Stimulated activated CD8-positive, alpha-beta memory T cell treated with anti-CD3 and anti-CD28 coated beads, Interleukin-7, amount 100 ng/mL, for 24 hours (primary cell): Measurements from ENCODE around the gene LBX1.

Experiments used
- DNase-seq: peaks from one replicate; pipeline ENCODE4 v3.0.0-alpha.2; 2020; ENCODE audit warnings: low read depth

LBX1 gene, protein sequence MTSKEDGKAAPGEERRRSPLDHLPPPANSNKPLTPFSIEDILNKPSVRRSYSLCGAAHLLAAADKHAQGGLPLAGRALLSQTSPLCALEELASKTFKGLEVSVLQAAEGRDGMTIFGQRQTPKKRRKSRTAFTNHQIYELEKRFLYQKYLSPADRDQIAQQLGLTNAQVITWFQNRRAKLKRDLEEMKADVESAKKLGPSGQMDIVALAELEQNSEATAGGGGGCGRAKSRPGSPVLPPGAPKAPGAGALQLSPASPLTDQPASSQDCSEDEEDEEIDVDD

DNA sequence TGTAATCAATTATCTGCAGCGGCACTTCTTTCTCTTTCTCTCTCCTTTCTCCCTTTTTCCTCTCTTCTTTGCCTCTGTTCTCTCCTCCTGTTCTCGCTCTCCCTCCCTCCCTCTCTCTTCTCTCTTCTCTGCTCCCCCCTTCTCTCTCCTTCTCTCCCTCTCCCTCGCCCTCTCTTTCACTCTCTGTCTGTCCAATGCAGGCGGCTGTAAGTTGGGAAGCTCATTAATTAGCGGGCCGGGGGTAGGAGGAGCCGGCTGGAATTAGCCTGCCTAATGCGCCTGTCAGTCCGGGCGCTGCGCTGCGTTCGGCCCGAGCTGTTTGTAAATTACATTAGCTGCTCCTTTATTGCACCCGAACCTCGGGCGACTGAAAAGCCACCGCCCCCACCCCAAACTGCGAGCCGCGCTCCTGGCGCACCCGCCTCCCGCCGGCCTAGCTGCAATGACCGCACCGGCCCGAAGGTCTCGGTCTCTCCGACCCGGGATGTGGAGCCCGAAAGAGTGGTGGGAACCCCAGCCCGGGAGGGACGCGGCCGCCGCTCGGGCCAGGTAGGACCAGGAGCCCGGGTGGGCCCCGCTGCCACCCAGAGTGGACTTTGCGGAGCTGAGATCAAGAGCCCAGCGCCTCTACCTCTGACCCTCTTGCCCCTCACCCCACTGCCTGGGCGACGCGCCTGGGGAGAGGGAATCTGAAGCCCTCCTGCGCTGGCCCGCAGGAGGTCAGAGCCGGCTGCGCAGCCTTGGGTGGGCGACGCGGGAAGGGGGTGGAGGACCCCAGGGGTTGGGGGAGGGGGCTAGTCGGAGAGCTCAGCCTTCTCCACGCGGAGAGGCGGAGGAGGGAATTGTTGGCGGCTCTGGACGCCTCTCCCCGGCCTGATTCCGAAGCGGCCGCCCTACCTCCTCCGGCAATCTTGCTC is at the start of gene LBX1:
LBX1 (minus strand) TSS at position 198 of the 917 bp plus-strand sequence. CDS start 648 bp downstream, outside the sequence.
- DNase-seq = no peak

DNA sequence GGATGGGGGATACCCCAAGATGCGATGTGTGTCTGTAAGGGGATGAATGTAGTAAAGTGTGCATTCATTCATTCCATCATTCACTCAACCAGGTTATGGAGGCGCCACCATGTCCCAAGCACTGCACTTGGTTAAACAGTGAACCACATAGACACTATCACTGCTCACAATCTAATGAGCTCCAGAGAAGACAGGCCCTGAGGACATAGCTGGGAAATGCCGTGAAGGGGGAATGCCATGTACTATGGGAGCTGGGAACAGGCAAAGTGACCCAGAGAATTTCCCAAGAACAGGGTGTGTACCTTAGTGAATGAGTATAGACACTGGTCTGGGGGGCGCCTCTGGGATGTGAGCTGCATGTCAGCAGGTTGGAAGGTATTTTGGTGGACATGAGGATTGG is 44.5 kb upstream of the LBX1 start:
- no peak for DNase-seq

DNA sequence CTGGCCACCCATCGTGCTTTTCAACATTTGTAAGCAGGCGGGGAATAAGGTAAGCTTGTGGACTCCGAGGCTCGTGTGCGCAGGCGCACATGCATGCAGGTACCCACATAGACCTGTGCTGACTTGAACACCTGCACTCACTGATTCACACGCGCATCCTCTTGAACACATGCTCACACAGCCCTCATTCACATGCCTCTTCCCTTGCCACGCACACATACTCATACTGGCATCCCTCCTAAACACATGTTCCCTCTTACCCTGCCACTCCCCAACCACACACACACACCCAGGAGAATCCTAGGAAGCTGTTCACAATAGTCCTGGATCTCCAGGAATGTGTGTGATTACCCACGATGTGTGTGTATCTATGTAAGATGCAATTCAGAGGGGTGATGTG is 44.1 kb upstream of the LBX1 start:
- DNase-seq = no peak

DNA sequence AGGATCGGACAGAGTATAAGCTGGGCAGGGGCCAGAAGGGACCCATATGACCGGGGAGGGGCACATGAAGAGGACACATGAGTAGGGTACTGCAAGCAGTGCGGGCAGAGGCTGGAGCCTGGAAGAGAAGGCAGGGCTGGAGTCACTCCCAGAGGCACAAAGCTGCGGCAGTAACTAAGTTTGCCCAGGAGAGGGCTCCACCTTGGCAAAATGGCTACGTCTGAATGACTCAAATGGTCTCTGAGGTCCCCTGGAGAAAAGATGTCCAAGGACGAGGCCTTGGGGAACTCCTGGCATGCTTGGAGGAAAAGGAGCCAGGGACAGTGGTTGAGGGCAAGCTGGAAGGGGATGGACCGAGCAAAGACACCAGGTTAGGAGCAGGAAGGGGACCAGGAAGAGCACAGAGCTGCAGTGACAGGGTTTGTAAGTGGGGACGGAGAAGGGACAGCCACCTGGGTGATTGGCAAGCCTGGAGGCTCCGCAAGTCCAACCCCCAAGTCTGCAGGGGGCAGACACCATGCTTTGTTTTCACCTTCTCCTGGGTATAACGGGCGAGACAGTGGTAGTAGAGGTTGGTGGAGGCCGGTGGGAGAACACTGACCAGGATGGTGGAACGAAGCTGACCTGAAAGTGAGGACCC is 43.1 kb upstream of the LBX1 start:
- peak; percentile 53 for DNase-seq

DNA sequence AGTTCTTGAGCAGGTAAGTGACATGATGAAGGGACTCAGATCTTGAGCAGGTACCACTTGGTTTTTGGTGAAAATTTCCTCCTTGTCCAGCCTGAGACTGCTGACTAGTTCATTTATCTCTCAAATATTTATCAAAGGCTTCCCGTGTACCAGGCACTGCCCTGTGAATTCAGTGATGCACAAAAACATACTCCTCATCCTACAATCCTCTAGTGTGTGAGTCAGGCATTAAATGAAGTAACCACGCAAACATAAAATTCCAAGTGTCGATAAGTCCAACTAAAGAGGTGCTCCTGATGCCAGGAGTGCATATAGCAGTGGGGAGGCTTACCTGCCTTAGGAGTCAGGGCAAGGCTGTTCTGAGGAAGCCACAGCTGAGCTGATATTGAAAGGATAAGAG is 41.5 kb upstream of the LBX1 start:
- DNase-seq = no peak

DNA sequence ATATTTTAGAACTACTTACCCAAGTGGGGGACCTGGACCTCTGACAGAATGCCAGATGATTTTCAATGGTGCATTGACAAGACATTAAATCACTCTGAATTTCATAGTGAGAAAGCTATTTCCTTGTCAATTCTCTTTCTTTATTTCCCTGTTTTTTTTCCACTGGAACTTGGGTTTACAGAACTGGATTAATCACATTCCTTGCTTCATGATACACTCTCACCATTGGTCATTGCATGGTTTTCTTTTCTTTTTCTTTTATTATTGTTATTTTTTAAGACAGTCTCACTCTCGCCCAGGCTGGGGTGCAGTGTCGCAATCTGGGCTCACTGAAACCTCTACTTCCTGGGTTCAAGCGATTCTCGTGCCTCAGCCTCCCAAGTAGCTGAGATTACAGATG is 38.5 kb upstream of the LBX1 start:
- DNase-seq = no peak

DNA sequence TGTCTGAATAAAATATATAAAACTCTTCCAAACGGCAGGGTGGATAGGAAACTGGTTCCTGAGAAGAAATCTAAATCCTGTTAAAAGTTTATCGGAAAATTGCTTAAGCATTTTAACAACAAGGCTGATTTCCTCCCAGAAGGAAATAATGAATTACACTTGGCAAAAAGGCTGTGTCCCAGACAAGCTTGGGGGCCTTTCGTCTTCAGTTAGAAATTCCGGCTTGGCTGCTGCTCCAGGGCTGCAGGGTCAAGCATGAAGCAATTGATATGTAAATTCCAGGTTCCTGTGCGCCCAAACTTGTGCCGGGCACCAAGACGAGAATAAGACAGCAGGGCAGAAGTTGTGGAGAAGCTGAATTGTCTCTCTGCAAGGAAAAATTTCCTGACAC is 38.0 kb upstream of the LBX1 start:
- no peak for DNase-seq

DNA sequence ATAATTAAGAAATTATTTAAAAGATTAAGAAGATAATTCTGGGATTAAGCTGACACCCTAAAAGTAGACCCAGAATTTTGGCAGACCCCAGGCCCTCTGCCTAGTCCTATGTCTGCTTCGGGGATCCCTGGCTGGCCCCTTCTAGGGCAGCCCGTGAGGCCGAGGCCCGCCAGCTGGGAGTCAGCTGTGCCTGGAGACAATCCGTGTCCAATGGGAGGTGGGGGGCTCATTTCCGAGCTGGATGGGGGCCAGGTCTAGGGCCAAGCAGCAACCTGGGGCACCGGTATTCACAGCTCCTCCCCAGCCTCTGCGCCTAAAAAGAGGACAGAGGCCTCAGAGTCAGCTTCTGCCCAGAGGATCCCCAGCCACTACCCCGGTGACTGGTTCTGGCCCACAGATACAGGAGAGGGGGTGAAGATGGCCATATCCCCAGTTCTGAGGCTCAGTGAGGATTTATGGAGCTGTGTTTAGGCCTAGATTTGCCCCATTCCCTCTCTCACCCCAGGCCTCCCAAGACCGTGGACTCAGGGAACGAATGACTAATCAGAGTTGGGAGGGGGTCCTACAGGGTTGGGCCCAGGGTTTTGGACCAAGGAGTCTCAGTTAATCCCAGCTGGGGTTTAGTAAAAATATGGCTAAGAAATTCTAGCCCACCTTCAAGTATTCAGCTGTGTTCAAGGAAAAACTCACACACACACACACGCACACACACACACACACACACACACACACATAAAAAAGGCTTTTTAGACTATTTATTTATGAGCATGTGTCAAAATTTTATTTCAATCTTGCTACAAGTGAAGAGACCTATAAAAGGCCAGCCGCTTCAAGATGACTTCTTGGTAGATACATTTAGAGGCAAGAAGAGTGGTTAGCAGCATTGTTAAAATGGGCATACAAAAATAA is 37.4 kb upstream of the LBX1 start:
- no peak for DNase-seq

DNA sequence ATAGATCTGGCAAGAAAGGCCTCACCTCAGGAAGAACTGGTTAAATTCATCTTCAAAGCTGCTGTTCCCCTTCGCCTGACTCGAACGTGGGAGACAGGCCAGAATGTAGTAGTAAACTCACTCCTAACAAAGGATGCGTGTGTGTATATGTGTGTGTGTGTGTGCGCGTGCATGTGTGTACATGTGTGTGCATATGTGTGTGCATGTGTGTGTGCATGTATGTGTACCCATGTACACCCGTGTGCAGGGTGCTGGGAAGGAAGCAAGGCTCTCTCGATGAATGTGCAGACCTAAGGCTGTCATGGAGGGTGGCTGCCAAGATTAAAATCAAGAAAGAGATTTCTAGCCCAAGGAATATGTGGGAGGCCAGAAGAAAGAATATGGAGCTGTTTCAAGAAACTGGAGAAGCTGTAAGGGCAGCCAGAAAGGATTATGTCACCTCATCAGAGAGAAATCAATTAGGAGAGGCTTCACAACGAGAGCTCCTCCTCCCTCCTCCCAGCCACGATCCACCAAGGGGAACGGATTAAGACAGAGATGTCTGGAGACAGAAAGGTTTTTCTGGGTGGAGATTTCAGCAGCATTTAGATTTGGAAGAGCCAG is 34.0 kb upstream of the LBX1 start:
- DNase-seq = no peak

DNA sequence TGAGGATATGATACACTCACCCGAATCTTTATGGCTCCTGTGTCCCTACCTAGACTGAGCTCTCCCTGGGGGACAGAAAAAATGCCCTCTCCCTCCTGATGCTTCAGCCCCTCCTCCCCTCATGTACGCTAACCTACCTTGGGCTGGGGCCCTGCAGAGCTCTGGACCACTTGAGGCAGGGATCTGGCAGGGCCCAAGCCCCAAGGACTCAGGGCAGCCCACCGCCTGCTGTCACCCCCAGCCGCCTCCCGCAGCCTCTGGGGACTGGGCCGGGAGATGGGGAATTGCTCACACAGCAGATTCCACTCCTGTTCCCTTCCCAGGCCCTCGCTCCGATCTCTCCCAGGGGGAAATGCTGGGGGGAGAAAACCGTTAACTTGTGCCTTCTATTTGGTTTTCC is 32.9 kb upstream of the LBX1 start:
- DNase-seq = no peak

DNA sequence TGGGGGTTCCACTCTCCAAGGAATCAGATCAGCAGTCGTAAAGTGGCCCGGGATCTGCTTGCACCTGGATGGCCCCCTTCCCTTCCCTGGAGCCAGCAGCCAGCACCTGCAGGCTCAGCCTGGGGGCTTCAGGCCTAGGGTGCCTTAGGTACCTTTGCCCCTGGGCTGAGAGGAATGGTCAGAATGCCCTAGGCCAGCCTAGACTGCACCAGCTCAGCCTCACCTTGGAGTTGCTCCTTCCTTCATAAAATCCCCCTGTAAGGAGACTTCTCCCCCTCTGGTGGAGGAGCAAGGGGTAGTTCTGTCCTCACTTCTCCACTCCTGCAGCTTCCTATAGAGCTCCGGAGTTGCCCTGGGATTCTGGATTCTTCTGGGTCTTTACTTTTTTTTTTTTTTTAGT is 32.4 kb upstream of the LBX1 start:
- no peak for DNase-seq

DNA sequence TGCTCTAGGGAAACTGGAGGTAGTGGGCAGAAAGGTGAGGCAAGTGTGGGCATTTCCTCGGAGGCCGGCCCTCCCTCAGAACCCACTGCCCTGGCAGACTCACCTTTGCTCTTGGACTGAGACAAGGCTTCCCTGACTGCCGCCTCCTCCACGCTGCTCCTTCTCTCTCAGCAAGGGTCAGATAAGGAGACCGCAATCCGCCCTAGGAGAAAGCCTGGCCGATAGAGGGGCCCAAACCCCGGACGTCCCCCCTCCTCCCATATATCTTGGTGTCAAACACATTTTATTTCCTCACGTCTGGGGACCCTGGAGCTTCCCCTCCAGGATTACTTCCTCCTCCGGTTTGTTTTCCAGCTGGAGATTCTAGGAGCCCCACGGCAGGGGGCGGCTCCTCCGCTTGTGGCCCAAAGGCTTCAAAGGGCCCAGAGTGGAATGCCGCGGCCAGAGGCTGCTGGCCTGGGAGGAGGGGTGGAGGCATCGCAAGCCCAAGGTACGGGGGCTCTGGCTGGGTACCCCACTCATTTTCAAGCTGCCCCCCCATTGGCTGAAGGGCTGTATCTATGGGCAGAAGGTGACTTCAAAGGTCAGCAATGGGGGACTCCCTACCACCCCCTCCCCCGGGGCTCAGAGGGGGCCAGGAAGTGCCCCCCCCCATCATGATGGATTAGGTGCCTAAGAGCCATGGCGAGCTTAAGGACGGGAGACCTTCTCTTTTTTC is 31.7 kb upstream of the LBX1 start:
- no peak for DNase-seq

DNA sequence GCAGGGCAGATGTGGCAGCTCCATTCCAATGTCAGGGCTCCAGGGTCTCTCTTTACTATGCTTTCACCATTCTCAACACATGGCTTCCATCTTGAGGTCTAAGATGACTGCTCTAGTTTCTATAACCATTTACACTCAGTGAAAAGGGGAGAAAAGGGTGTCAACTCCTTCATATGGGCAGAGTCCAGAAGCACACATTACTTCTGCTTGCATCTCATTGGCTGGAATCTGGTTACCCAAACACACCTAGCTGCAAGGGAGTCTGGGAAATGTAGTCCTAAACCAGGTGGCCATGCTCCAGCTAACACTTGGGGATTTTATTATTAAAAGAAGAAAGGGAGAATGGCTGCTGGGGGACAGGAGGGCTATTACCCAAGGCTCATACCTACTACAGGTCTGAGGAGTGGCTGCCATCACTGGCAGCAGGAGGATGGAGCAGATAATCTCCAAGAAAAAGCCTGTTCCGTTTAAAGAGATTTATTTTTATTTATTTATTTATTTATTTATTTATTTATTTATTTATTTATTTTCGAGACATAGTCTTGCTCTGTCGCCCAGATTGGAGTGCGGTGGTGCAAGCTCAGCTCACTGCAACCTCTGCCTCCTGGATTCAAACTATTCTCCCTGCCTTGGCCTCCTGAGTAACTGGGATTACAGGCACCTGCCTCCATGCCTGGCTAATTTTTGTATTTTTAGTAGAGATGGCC is 29.1 kb upstream of the LBX1 start:
- DNase-seq = no peak

DNA sequence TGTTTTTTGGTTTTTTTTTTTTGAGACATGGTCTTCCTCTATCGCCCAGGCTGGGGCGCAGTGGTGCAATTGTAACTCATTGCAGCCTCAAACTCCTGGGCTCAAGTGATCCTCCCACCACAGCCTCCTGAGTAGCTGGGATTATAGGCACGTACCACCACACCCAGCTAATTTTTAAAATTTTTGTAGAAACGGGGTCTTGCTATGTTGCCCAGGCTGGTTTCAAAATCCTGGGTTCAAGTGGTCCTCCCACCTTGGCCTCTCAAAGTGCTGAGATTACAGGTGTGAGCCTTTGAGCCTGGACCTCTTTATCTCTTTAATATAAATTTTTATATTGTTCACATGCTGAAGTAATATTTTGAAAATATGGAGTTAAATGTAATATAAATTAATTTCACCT is 28.2 kb upstream of the LBX1 start:
- no peak for DNase-seq

DNA sequence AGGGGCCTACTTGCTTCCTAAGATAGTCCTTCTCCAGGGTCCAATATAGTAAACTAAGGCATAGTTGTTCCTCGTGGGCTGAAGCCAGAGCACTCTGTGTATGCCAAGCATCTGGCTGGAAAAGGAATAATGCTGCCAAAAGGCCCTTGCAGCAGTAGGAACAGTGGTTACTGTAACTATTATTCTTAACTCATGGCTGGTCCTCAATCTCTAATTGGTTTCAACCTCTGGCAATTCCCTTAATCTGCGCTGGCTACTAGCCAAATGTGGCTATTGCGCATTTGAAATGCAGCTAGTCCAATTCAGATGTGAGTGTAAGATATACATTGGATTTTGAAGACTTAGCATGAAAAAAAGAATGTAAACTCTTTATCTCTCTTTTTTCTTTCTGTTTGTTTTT is 27.8 kb upstream of the LBX1 start:
- no peak for DNase-seq

DNA sequence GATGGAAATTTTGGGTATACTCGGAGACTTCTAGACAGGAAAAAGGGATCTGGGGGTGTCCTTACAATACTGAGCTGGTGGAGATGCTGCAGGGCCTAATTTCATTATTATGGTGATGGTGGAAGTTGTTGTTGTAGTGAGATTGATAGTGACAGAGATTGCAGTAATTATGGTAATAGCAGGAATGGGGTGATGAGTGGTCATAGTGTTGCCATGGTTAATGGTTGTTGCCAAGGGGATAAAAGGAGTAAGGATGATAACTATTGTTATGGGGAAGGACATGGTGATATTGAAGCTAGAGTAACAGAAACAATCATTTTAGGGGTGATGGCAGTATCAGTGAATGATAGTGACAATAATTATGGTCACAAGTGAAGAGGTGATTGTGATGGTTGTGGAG is 27.1 kb upstream of the LBX1 start:
- DNase-seq = no peak

DNA sequence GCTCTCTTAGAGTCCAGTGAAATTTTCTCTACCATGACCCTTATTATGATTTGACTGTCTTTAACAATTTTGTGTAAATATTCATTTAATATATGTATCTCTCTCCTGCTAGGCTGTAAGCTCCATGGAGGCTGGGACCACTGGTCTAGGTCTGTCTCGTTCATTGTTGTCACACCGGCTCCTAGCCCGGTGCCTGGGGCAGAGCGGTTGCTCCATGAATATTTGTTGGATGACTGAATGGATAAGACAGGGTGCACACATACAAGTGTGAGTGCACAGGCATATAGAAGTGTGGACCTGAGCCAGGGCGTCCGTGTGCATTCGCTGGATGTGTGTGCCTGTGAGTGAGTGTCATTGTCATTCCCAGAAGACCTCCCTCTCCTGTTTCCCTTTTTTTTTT is 20.9 kb upstream of the LBX1 start:
- DNase-seq = no peak

DNA sequence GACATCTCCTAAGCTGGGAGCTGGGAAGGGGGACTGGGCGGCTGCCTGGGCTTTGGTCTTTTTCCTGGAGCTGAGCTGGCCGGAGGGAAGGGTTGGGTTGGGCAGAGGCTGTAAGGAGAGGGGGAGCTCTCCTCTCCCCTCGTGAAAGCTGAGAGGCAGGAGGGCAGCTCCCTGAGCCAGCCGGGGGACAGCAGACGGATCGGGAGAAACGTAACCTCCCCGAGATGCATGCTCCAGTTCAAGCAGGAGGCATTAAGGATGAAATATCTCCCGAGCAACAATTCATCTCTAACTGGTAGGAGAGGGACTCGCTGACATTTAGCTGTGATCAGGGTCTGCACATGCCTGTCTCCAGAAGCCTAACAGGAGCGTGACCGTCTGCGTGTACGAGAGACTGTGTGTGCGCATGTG is 19.9 kb upstream of the LBX1 start:
- no peak for DNase-seq

DNA sequence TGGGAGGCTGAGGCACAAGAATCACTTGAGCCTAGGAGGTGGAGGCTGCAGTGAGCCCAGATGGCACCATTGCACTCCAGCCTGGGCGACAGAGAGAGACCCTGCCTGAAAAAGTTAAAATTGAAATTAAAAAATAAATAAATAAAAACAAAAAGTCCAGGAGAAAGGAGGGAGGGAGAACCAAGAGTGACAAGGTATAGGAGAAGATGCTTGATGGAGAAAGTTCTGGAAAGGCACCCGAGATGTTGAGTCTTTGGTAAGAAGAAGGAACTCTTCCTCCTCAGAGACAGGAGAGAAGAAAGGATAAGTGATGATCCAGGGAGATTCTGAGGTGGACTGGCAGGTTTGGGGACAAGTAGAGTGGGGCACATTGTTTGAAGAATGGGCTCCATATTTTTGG is 17.4 kb upstream of the LBX1 start:
- no peak for DNase-seq

DNA sequence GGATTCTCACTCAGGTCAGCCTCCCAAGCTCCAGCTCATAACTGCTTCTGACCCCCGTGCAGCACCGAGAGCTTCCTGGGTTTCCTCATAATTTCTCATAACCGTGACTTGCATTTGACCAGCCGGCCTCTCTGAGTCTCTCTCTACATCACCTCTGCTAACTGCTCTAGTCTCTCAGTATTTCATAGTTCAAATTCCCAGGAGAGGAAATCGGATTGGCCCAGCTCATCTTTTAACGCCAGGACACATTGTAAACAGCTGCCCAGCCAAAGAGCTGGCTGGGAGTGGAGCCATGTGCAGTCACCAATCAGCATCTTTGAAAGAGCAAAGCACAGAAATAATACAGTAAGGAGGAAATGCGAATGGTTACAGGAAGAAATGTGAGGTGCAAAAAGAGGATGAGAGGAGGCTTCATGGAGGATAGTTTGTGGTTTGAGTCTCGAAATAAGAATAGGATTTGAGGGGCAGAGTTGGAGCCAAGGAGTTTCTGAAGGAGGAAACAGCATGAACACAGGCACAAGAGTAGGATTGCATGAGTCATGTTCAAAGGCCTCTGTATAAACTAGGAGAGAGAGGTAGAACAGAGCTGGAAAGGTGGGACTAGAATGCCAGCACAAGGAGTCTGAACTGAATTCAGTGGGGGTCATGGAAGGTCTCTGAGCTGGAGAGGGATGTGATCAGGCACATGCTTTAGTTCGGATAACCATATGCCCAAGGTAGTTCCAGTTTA is 15.2 kb upstream of the LBX1 start:
- DNase-seq = no peak
